NCI-H2196 treated with DMSO at 0.1 percent for 48 hours (cell line): ENCODE measurements around the gene BLCAP.
"Not testable (repeated sequence)": the region's sequence is repeated elsewhere in the genome, so short reads cannot be mapped to it uniquely, and the experiment has no call there.

Experiments
- DNase-seq: peaks from one replicate; lab custom pipeline; 2025; ENCODE audit not compliant: unreplicated experiment; lab: John Stamatoyannopoulos, UW

Gene BLCAP

GRCh38 chr20:37490663-37491350 lies 36.9 kb downstream of the BLCAP start:
- DNase-seq: no peak

- not testable (repeated sequence) for DNase-seq
Measured at GRCh38 chr20:37486209-37486608, 41.5 kb downstream of the BLCAP start.

- DNase-seq: no peak
Measured at GRCh38 chr20:37484331-37484730, 43.3 kb downstream of the BLCAP start.

- no peak for DNase-seq
Measured at GRCh38 chr20:37481610-37482009, 46.1 kb downstream of the BLCAP start.

- DNase-seq: no peak
Measured at GRCh38 chr20:37480919-37481318, 46.8 kb downstream of the BLCAP start.

- no peak for DNase-seq
Measured at GRCh38 chr20:37479925-37480691, 47.6 kb downstream of the BLCAP start.

- DNase-seq: no peak
Measured at GRCh38 chr20:37479266-37479665, 48.4 kb downstream of the BLCAP start.

GRCh38 chr20:37477041-37477440 lies 50.6 kb downstream of the BLCAP start:
- no peak for DNase-seq

- no peak for DNase-seq
Measured at GRCh38 chr20:37475252-37475651, 52.4 kb downstream of the BLCAP start.

- DNase-seq: no peak
Measured at GRCh38 chr20:37474386-37474785, 53.3 kb downstream of the BLCAP start.

GRCh38 chr20:37473249-37474000 lies 54.3 kb downstream of the BLCAP start:
- DNase-seq: no peak

- not testable (repeated sequence) for DNase-seq
Measured at GRCh38 chr20:37472435-37472834, 55.2 kb downstream of the BLCAP start.

GRCh38 chr20:37471741-37472235 lies 55.9 kb downstream of the BLCAP start:
- DNase-seq: no peak

GRCh38 chr20:37470190-37470589 lies 57.5 kb downstream of the BLCAP start:
- DNase-seq: not testable (repeated sequence)

GRCh38 chr20:37469531-37469930 lies 58.1 kb downstream of the BLCAP start:
- DNase-seq: no peak

GRCh38 chr20:37468886-37469285 lies 58.8 kb downstream of the BLCAP start:
- no peak for DNase-seq
